Glutamatergic neuron (in vitro differentiated cells): ENCODE measurements around the gene CETN3. TPM values are rescaled to one million over a fixed set of nuclear protein-coding genes. Genes with fewer than 3 reads are reported as not detected.

Source experiments
- DNase-seq: peaks from one replicate; pipeline ENCODE4 v3.0.0; 2022
- H3K27ac Mint-ChIP-seq: one replicate; pipeline ENCODE4 v1.8.0; 2020; ENCODE audit warnings: mild to moderate bottlenecking, mixed read lengths, inconsistent platforms; ENCODE audit not compliant: unreplicated experiment
- H3K27me3 Mint-ChIP-seq: one replicate; pipeline ENCODE4 v1.8.0; 2020; ENCODE audit warnings: mild to moderate bottlenecking, moderate library complexity, mixed read lengths, inconsistent platforms; ENCODE audit not compliant: unreplicated experiment
- H3K36me3 Mint-ChIP-seq: one replicate; pipeline ENCODE4 v1.8.0; 2020; ENCODE audit warnings: mild to moderate bottlenecking, mixed read lengths, inconsistent platforms; ENCODE audit not compliant: unreplicated experiment
- H3K4me1 Mint-ChIP-seq: one replicate; pipeline ENCODE4 v1.8.0; 2020; ENCODE audit warnings: mild to moderate bottlenecking, low read depth, mixed read lengths, inconsistent platforms; ENCODE audit not compliant: unreplicated experiment
- H3K4me3 Mint-ChIP-seq: one replicate; pipeline ENCODE4 v1.8.0; 2020; ENCODE audit warnings: mild to moderate bottlenecking, mixed read lengths, inconsistent platforms; ENCODE audit not compliant: unreplicated experiment
- H3K9me3 Mint-ChIP-seq: one replicate; pipeline ENCODE4 v1.8.0; 2020; ENCODE audit warnings: mild to moderate bottlenecking, moderate library complexity, mixed read lengths, inconsistent platforms; ENCODE audit not compliant: unreplicated experiment
- CTCF ChIP-seq: fragments of 200-600 bp; sonication (generic); IDR thresholded peaks from one replicate; pipeline ENCODE4 v1.5.0; 2021; ENCODE audit not compliant: partially characterized antibody, unreplicated experiment
- total RNA-seq: library from RNA; stranded (reverse); fragmentation: NEBNext Ultra II Directional; extraction: Animal tissue kit (Norgen Biotek cat#: 25700); gene quantifications from one replicate; pipeline ENCODE4 v1.2.1, GENCODE V29; 2021; ENCODE audit not compliant: unreplicated experiment

CETN3 gene
- total RNA-seq, 1 donor from 2014 or later: 28.7 TPM

GRCh38 chr5:90434116-90434714, 24.7 kb upstream of the CETN3 start:
- TF ChIP-seq CTCF: peak; percentile 61
- H3K9me3 Mint-ChIP-seq: no peaks in the 10 kb centered on the region
- H3K36me3 Mint-ChIP-seq: no peaks in the 10 kb centered on the region
- peak; percentile 70 for DNase-seq
- H3K4me1 Mint-ChIP-seq: no peaks in the 10 kb centered on the region
- H3K27ac Mint-ChIP-seq: no peak overlapping the region
- no peaks in the 10 kb centered on the region for H3K27me3 Mint-ChIP-seq
- no peak overlapping the region for H3K4me3 Mint-ChIP-seq

GRCh38 chr5:90424245-90424644, 14.7 kb upstream of the CETN3 start:
- Mint-ChIP-seq H3K27me3 (peaks cover 3% of the 10 kb centered on the region), H3K4me1 (no peaks in the 10 kb centered on the region), H3K9me3 (no peaks in the 10 kb centered on the region), H3K4me3 (no peak overlapping the region), H3K36me3 (no peaks in the 10 kb centered on the region), H3K27ac (no peak overlapping the region)
- no peak for TF ChIP-seq CTCF
- no peak for DNase-seq

GRCh38 chr5:90421136-90421535, 11.6 kb upstream of the CETN3 start:
- no peaks in the 10 kb centered on the region for H3K27me3 Mint-ChIP-seq
- H3K36me3 Mint-ChIP-seq: no peaks in the 10 kb centered on the region
- H3K4me1 Mint-ChIP-seq: no peaks in the 10 kb centered on the region
- peak; percentile 19 for DNase-seq
- H3K4me3 Mint-ChIP-seq: no peak overlapping the region
- H3K27ac Mint-ChIP-seq: no peak overlapping the region
- H3K9me3 Mint-ChIP-seq: no peaks in the 10 kb centered on the region
- TF ChIP-seq CTCF: no peak

GRCh38 chr5:90418214-90418613, 8.7 kb upstream of the CETN3 start:
- no peak for DNase-seq
- Mint-ChIP-seq H3K27ac (no peak overlapping the region), H3K4me3 (no peak overlapping the region), H3K9me3 (no peaks in the 10 kb centered on the region), H3K4me1 (no peaks in the 10 kb centered on the region), H3K27me3 (no peaks in the 10 kb centered on the region), H3K36me3 (no peaks in the 10 kb centered on the region)
- no peak for TF ChIP-seq CTCF

- no peak for DNase-seq
- Mint-ChIP-seq H3K36me3 (no peaks in the 10 kb centered on the region), H3K27me3 (no peaks in the 10 kb centered on the region)
Measured at GRCh38 chr5:90410178-90410762, 714 bp upstream of the CETN3 start.

More at GRCh38 chr5:90410178-90410762, 714 bp upstream of the CETN3 start:
- H3K4me3 Mint-ChIP-seq: no peak overlapping the region
- H3K27ac Mint-ChIP-seq: no peak overlapping the region
- H3K4me1 Mint-ChIP-seq: no peaks in the 10 kb centered on the region
- no peak for TF ChIP-seq CTCF
- H3K9me3 Mint-ChIP-seq: no peaks in the 10 kb centered on the region
